ENCODE measurements around the gene HDLBP. TPM values are rescaled to one million over a fixed set of nuclear protein-coding genes. Genes with fewer than 3 reads are reported as not detected.

Gene HDLBP
- total RNA-seq, 1 experiment from 2014 or later = 908 TPM

- H3K79me2 ChIP-seq (ENCODE audit: low read depth) = no peaks in the 10 kb centered on the region
- intact Hi-C loops (cut with micrococcal nuclease; ENCODE audit: unreplicated experiment) = no loop called here
- H3K4me2 ChIP-seq = no peak overlapping the region
- H3K9me2 ChIP-seq (ENCODE audit: insufficient read depth) = no peaks in the 10 kb centered on the region
- no peak for DNase-seq
- no peak overlapping the region for H2AFZ ChIP-seq
- H3K27me3 ChIP-seq (ENCODE audit: insufficient read depth, low read depth) = no peaks in the 10 kb centered on the region
- H3K9me3 ChIP-seq (ENCODE audit: insufficient read depth, low read depth) = no peaks in the 10 kb centered on the region
- no peak overlapping the region for H3K4me3 ChIP-seq
- peaks cover 52% of the 10 kb centered on the region for H3K36me3 ChIP-seq (ENCODE audit: low read depth)
- TF ChIP-seq CTCF (conservative IDR thresholded peaks at IDR 0.05) = no peak
- no peak for TF ChIP-seq EZH2 (IDR thresholded peaks at IDR 0.05; ENCODE audit: low read depth)
- H3K27ac ChIP-seq = no peak overlapping the region
- H3K4me1 ChIP-seq (replicated peaks; ENCODE audit: insufficient read depth) = no peaks in the 10 kb centered on the region
- peaks cover 54% of the 10 kb centered on the region for H4K20me1 ChIP-seq (ENCODE audit: insufficient read depth)
- peaks cover 25% of the 10 kb centered on the region; the same call in 1 of the 2 replicates for H3F3A ChIP-seq (ENCODE audit: insufficient read depth, low read depth)
- CTCF ChIA-PET = no interaction called here
- BruUV-seq (replicated peaks) = no TSS peak
- POLR2A ChIA-PET (ENCODE audit: unreplicated experiment) = no interaction called here
Observed at GRCh38 chr2:241248289-241248688, 67.2 kb downstream of the HDLBP start.

- POLR2A ChIA-PET (ENCODE audit: unreplicated experiment) = no interaction called here
- CTCF ChIA-PET = no interaction called here
- Histone ChIP-seq H3F3A (ENCODE audit: insufficient read depth, low read depth) (peaks cover 25% of the 10 kb centered on the region), H3K79me2 (ENCODE audit: low read depth) (no peaks in the 10 kb centered on the region), H4K20me1 (ENCODE audit: insufficient read depth) (peaks cover 47% of the 10 kb centered on the region), H3K36me3 (ENCODE audit: low read depth) (peaks cover 63% of the 10 kb centered on the region), H2AFZ (no peak overlapping the region), H3K4me3 (no peak overlapping the region), H3K9me2 (ENCODE audit: insufficient read depth) (no peaks in the 10 kb centered on the region), H3K9me3 (ENCODE audit: insufficient read depth, low read depth) (no peaks in the 10 kb centered on the region), H3K4me2 (no peak overlapping the region), H3K4me1 (replicated peaks; ENCODE audit: insufficient read depth) (no peaks in the 10 kb centered on the region), H3K27ac (no peak overlapping the region), H3K27me3 (ENCODE audit: insufficient read depth, low read depth) (no peaks in the 10 kb centered on the region)
- TF ChIP-seq EZH2 (IDR thresholded peaks at IDR 0.05; ENCODE audit: low read depth) = no peak
- TF ChIP-seq CTCF (conservative IDR thresholded peaks at IDR 0.05) = no peak
- DNase-seq = no peak
- intact Hi-C loops (cut with micrococcal nuclease; ENCODE audit: unreplicated experiment) = no loop called here
- BruUV-seq (replicated peaks) = no TSS peak
Observed at GRCh38 chr2:241244368-241244767, 71.1 kb downstream of the HDLBP start.

GRCh38 chr2:241242306-241242705 is 73.2 kb downstream of the HDLBP start:
- ChIA-PET CTCF (no interaction called here), POLR2A (ENCODE audit: unreplicated experiment) (interaction anchor here (0.6 kb wide), 1 partner anchor 9 kb away, joined by 4 read pairs; no protein-coding TSS in a partner anchor)
- Histone ChIP-seq H3K4me1 (replicated peaks; ENCODE audit: insufficient read depth) (no peaks in the 10 kb centered on the region), H3K36me3 (ENCODE audit: low read depth) (peaks cover 61% of the 10 kb centered on the region), H4K20me1 (ENCODE audit: insufficient read depth) (peaks cover 55% of the 10 kb centered on the region), H3K27me3 (ENCODE audit: insufficient read depth, low read depth) (no peaks in the 10 kb centered on the region), H3K27ac (no peak overlapping the region), H2AFZ (no peak overlapping the region), H3F3A (ENCODE audit: insufficient read depth, low read depth) (peaks cover 11% of the 10 kb centered on the region), H3K4me3 (no peak overlapping the region), H3K4me2 (no peak overlapping the region), H3K79me2 (ENCODE audit: low read depth) (no peaks in the 10 kb centered on the region), H3K9me2 (ENCODE audit: insufficient read depth) (no peaks in the 10 kb centered on the region), H3K9me3 (ENCODE audit: insufficient read depth, low read depth) (no peaks in the 10 kb centered on the region)
- no TSS peak for BruUV-seq (replicated peaks)
- no peak for DNase-seq
- TF ChIP-seq EZH2 (IDR thresholded peaks at IDR 0.05; ENCODE audit: low read depth) (no peak), CTCF (conservative IDR thresholded peaks at IDR 0.05) (no peak)
- intact Hi-C loops (cut with micrococcal nuclease; ENCODE audit: unreplicated experiment) = no loop called here

Measured in PC-9 (cell line).